Ureter (tissue), 1 donor: ENCODE data around the gene RAD51B. TPM values are rescaled to one million over a fixed set of nuclear protein-coding genes. Genes with fewer than 3 reads are reported as not detected.

Source experiments
- DNase-seq: peaks from one replicate; pipeline ENCODE4 v3.0.0-alpha.2; 2020; ENCODE audit warnings: low spot score
- total RNA-seq: library from RNA; stranded (reverse); gene quantifications from one replicate; pipeline ENCODE4 v1.2.4, GENCODE V29; 2023
- donor health status: DM: yes; HTN: yes; CAD: no.

Gene RAD51B
- total RNA-seq, 1 donor from 2014 or later, result 36.6 TPM

- DNase-seq, result no peak
Observed at GRCh38 chr14:68610251-68610793, 790.7 kb downstream of the RAD51B start.

GRCh38 chr14:68611599-68611998, 792.0 kb downstream of the RAD51B start:
- no peak for DNase-seq

- no peak for DNase-seq
Observed at GRCh38 chr14:68612049-68612448, 792.5 kb downstream of the RAD51B start.

GRCh38 chr14:68616221-68616902, 796.8 kb downstream of the RAD51B start:
- DNase-seq, result no peak

- no peak for DNase-seq
Observed at GRCh38 chr14:68619790-68620574, 800.4 kb downstream of the RAD51B start.

GRCh38 chr14:68621400-68622365, 802.1 kb downstream of the RAD51B start:
- DNase-seq, result no peak

- no peak for DNase-seq
Observed at GRCh38 chr14:68622856-68623255, 803.3 kb downstream of the RAD51B start.

- no peak for DNase-seq
Observed at GRCh38 chr14:68623307-68623706, 803.7 kb downstream of the RAD51B start.

GRCh38 chr14:68623826-68624225, 804.2 kb downstream of the RAD51B start:
- no peak for DNase-seq

- DNase-seq, result no peak
Observed at GRCh38 chr14:68624541-68625220, 805.1 kb downstream of the RAD51B start.

- no peak for DNase-seq
Observed at GRCh38 chr14:68625366-68626090, 805.9 kb downstream of the RAD51B start.

- DNase-seq, result no peak
Observed at GRCh38 chr14:68626386-68626785, 806.8 kb downstream of the RAD51B start.

- no peak for DNase-seq
Observed at GRCh38 chr14:68627050-68627867, 807.7 kb downstream of the RAD51B start.

- no peak for DNase-seq
Observed at GRCh38 chr14:68627868-68628604, 808.5 kb downstream of the RAD51B start.

GRCh38 chr14:68628605-68629310, 809.2 kb downstream of the RAD51B start:
- DNase-seq, result peak; percentile 68

GRCh38 chr14:68630081-68630571, 810.5 kb downstream of the RAD51B start:
- no peak for DNase-seq

GRCh38 chr14:68630611-68631393, 811.2 kb downstream of the RAD51B start:
- no peak for DNase-seq
